HG03097 (cell line): ENCODE data around the gene FAIM.
"Not testable (repeated sequence)": the region's sequence is repeated elsewhere in the genome, so short reads cannot be mapped to it uniquely, and the experiment has no call there.

ENCODE experiments used
- ATAC-seq: cut with Tn5 transposase; IDR thresholded peaks from one replicate; pipeline ENCODE4 v1.9.1; 2021; ENCODE audit not compliant: unreplicated experiment, low FRiP score

The FAIM gene

GRCh38 chr3:138608322-138609135 lies at the start of gene FAIM:
Gene FAIM (plus strand): TSS chr3:138608771. CDS start chr3:138619727, 10,956 bp downstream.
- ATAC-seq, result peak; percentile 55

GRCh38 chr3:138559134-138559533 lies 49.4 kb upstream of the FAIM start:
- ATAC-seq, result no peak

GRCh38 chr3:138560501-138560900 lies 48.1 kb upstream of the FAIM start:
- ATAC-seq, result no peak

GRCh38 chr3:138562902-138563301 lies 45.7 kb upstream of the FAIM start:
- not testable (repeated sequence) for ATAC-seq

GRCh38 chr3:138566293-138566692 lies 42.3 kb upstream of the FAIM start:
- not testable (repeated sequence) for ATAC-seq

- no peak for ATAC-seq
Observed at GRCh38 chr3:138567403-138567802, 41.2 kb upstream of the FAIM start.

GRCh38 chr3:138569090-138569489 lies 39.5 kb upstream of the FAIM start:
- no peak for ATAC-seq

- not testable (repeated sequence) for ATAC-seq
Observed at GRCh38 chr3:138569624-138570023, 38.9 kb upstream of the FAIM start.

GRCh38 chr3:138573138-138573537 lies 35.4 kb upstream of the FAIM start:
- ATAC-seq, result no peak

GRCh38 chr3:138578141-138578540 lies 30.4 kb upstream of the FAIM start:
- peak; percentile 71 for ATAC-seq

GRCh38 chr3:138578961-138579574 lies 29.5 kb upstream of the FAIM start:
- no peak for ATAC-seq

- no peak for ATAC-seq
Observed at GRCh38 chr3:138587374-138587773, 21.2 kb upstream of the FAIM start.

- no peak for ATAC-seq
Observed at GRCh38 chr3:138588445-138588844, 20.1 kb upstream of the FAIM start.

- ATAC-seq, result no peak
Observed at GRCh38 chr3:138591392-138591791, 17.2 kb upstream of the FAIM start.

GRCh38 chr3:138593488-138594149 lies 15.0 kb upstream of the FAIM start:
- no peak for ATAC-seq

GRCh38 chr3:138594150-138594934 lies 14.2 kb upstream of the FAIM start, which contains the start of gene CEP70:
Gene CEP70 (minus strand): TSS chr3:138594260. CDS start chr3:138572927, 21,333 bp downstream.
- ATAC-seq, result peak; percentile 76

- no peak for ATAC-seq
Observed at GRCh38 chr3:138594935-138595610, 13.5 kb upstream of the FAIM start.

GRCh38 chr3:138597186-138597976 lies 11.2 kb upstream of the FAIM start:
- ATAC-seq, result not testable (repeated sequence)

GRCh38 chr3:138598534-138598933 lies 10.0 kb upstream of the FAIM start:
- ATAC-seq, result no peak
